Skeletal muscle cell (primary cell): Measurements from ENCODE around the gene SLC2A4.
"Not testable (repeated sequence)": the region's sequence is repeated elsewhere in the genome, so short reads cannot be mapped to it uniquely, and the experiment has no call there.

Experiments used
- DNase-seq: peaks from one replicate; pipeline ENCODE4 v3.0.0-alpha.2; 2010; ENCODE audit warnings: low read depth
- H3K4me3 ChIP-seq: 2 replicates; pipeline ENCODE4 v1.5.1; 2011; ENCODE audit warnings: low read depth, mild to moderate bottlenecking, control low read depth, low read length, moderate library complexity

The SLC2A4 gene

GRCh38 chr17:7332111-7332510 lies 50.6 kb downstream of the SLC2A4 start:
- no peak overlapping the region for H3K4me3 ChIP-seq
- no peak for DNase-seq

DNA sequence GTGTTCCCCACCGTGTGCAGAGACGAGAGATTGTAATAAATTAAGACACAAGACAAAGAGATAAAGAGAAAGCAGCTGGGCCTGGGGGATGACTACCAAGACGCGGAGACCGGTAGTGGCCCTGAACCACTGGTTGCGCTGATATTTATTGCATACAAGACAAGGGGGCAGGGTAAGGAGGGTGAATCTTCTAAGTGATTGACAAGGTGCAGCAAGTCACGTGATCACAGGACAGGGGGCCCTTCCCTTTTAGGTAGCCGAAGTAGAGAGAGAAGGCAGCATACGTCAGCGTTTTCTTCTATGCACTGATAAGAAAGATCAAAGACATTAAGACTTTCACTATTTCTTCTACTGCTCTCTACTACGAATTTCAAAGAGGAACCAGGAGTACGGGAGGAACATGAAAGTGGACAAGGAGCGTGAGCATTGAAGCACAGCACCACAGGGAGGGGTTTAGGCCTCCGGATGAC lies 51.1 kb downstream of the SLC2A4 start:
- H3K4me3 ChIP-seq, DNase-seq: not testable (repeated sequence)

- no peak for DNase-seq
- no peak overlapping the region for H3K4me3 ChIP-seq
These were observed 53.5 kb downstream of the SLC2A4 start for GRCh38 chr17:7334938-7335538.

GRCh38 chr17:7335765-7336164 lies 54.2 kb downstream of the SLC2A4 start:
- H3K4me3 ChIP-seq, DNase-seq: not testable (repeated sequence)

GRCh38 chr17:7336240-7337175 lies 55.0 kb downstream of the SLC2A4 start, which contains the start of gene ACAP1:
Gene ACAP1 (plus strand): TSS chr17:7336529. CDS start chr17:7336735, 206 bp downstream.
- no peak for DNase-seq
- no peak within 1 kb of the TSS for H3K4me3 ChIP-seq

- not testable (repeated sequence) for H3K4me3 ChIP-seq, DNase-seq
These were observed 56.1 kb downstream of the SLC2A4 start for GRCh38 chr17:7337600-7337999.
